Stimulated activated CD8-positive, alpha-beta memory T cell treated with anti-CD3 and anti-CD28 coated beads, Interleukin-7, amount 100 ng/mL, for 24 hours (primary cell): Measurements from ENCODE around the gene CEP85.

ENCODE experiments used
- DNase-seq: peaks from one replicate; pipeline ENCODE4 v3.0.0-alpha.2; 2020; ENCODE audit warnings: low read depth

The CEP85 gene

DNA sequence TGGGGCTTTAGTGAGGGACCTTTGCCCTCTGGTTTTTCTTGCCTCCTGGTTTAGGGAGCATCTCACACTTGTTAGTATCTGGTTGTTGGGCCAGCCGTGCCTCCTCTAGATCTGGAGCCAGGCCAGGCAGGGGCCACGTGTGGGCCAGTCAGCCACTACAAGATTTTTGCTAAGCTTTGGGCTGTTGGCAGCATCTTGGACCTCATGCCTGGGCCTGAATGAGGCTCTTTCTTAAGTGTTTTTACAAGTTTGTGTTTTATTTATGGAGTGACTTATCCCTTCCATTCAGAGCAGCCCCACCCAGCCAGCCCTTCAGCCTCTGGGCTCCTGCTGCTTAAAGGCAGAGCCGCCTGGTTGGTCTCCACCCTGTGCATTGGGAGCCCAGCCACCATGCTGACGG, 44.3 kb downstream of the CEP85 start:
- no peak for DNase-seq

DNA sequence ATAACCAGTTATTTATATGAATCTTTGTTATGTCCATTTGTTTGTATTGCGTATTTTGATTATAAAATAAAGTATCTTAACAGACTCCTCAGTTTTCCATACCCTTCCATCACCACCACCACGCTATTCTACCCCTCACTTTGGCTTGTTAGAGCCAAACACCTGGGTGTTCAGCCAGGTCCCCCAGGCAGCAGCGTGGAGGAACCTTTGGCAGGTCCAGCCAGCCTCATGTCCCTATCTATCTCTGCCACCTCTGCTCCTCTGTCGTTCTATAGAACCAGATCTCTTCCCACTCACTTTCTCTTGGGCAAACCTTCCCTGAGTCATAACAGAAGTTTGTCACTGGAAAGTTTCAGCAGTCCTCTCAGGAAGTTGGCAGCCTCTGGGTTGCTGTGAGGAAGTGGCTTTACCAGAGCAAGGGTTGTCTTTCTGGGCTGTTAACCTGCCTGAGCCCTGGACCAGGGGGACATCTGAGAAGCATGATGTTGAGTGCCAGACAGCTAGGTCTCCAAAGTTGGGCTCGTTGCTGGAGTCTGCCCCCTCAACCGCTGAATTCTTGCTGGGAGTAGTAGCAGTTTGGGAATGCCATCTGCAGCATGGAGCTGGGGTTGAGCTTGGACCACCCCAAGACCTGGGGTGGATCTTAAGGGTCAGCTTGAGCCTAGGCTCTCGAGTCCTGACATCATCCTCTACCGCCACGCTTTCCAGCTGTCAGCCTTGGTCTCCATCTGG, 44.9 kb downstream of the CEP85 start:
- no peak for DNase-seq

DNA sequence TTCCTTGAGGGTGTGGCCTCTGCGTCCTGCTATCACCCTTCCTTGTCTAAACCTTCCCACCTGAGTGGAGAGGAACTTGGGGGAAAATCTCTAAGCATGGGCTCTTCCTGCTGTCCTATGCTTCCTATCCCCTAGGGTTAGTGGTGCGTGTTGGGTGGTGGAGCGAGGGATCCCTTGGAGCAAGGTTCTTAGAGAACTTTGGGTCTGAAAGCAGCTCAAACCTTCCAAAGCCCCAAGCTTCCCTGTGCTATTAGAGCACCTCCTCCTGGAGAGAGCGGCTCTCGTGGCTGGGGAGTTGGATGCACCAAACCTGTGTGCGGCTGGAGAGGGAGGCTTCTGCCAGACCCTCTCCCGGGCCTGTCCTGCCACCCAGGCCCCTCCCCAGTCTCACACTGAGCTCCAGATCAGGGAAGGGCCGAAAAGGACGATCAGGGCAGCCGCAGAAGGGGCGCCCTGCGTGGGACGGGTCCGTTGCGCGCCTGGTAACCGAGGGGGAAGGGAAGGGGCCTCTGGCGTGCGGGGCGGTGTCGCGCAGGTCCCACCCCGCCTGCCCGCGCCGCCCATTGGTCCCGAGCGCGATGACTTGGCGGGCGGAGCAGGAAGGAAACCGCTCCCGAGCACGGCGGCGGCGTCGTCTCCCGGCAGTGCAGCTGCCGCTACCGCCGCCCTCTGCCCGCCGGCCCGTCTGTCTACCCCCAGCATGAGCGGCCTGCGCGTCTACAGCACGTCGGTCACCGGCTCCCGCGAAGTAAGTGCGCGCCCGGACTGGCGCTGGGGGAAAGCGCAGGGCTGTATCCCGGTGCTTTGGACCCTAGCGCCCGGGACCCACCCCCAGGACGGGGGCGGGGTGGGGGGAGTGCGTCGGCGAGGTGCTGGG, 45.7 kb downstream of the CEP85 start, which contains the start of gene SH3BGRL3:
Gene SH3BGRL3 (plus strand): TSS at position 631 of the 877 bp plus-strand sequence. CDS start 70 bp downstream, at position 701.
- peak; percentile 65 for DNase-seq

DNA sequence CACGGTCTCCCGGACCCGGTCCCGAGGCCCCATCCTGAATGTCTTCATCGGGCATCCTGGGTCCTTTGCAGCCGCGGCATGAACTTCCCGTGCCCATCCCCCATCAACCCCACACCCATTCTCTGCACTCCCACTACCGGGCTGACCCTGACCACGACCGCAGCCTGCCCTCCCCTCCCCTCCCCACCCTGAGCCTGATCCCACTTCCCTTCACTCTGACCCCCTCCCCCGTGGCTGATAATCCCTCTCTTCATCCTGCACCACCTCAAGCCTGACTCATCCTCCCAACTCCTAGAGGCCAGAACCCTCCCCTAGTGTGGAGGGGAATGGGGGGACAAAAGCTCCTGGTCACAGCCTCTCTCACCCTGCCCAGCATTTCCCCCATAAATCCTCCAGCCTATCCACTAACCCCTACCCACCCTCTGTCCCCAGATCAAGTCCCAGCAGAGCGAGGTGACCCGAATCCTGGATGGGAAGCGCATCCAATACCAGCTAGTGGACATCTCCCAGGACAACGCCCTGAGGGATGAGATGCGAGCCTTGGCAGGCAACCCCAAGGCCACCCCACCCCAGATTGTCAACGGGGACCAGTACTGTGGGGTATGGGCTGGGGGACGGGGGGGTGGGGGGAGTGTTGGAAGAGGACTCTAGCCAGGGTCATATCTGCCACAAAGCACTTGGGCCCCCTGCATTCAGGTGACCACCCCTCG, 46.5 kb downstream of the CEP85 start:
- DNase-seq, result no peak

DNA sequence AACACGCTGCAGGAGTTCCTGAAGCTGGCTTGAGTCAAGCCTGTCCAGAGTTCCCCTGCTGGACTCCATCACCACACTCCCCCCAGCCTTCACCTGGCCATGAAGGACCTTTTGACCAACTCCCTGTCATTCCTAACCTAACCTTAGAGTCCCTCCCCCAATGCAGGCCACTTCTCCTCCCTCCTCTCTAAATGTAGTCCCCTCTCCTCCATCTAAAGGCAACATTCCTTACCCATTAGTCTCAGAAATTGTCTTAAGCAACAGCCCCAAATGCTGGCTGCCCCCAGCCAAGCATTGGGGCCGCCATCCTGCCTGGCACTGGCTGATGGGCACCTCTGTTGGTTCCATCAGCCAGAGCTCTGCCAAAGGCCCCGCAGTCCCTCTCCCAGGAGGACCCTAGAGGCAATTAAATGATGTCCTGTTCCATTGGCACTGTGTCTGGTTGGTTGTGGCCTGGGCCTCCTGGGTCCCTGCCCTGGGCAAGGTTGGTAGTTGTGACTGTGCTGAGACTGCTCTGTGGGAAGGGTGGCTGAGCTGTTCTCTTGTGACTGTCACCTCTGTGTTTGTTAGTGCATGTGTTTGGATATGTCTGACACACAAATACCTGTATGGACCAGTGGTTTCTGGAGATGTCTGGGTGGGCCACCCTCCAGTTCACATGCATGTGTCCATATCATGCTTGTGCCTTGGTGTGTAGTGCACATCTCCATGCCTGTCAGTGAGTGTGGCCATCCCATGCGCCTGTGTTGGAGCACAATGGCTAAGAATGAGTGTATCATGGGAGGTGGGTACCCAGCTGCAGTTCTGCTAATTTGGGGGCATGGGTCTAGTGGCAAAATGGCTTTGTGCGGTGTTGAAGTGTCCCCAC, 47.3 kb downstream of the CEP85 start:
- DNase-seq, result no peak

DNA sequence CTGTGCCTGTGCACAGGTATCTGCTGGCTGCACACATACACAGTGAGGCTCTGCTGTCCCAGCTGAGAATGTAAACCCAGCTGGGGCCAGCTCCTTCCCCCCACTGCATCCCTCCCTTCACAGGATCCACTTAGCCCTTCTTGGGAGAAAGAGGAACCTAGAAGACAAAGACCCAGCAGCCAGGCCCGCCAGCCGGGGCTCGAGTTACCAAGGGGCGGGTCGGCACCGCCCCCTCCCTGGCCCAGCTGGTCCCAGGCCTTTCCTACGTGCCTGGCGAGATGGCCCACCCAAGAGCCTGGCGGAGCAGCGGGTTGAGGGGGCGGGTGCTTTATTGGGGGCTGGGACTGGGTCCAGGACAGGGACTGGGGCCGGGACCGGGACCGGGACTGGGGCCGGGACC, 48.0 kb downstream of the CEP85 start:
- DNase-seq, result no peak

DNA sequence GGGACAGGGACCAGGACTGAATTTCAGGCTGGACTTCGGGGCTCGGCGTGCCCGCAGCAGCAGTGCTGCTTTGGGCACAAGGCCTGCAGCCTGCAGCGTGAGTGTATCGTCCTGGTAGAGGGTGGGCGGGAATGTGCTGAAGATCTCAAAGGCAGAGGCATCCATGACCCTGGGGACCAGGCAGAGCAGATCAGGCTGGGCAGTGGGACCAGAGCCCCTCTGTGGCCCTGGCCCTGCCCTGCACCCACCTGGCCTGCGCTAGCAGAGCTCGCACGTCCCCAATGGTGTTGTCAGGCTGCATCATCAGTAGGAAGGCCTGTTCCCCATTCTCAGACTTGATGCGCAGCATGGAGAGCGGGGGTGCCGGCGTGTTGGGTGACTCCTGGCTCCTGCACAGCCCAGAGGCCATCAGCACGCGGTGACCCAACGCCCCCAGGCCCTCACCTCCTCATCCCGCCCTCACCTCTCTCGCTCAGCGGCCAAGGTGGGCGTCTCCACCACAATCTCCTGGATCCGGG, 48.5 kb downstream of the CEP85 start:
- DNase-seq, result no peak

DNA sequence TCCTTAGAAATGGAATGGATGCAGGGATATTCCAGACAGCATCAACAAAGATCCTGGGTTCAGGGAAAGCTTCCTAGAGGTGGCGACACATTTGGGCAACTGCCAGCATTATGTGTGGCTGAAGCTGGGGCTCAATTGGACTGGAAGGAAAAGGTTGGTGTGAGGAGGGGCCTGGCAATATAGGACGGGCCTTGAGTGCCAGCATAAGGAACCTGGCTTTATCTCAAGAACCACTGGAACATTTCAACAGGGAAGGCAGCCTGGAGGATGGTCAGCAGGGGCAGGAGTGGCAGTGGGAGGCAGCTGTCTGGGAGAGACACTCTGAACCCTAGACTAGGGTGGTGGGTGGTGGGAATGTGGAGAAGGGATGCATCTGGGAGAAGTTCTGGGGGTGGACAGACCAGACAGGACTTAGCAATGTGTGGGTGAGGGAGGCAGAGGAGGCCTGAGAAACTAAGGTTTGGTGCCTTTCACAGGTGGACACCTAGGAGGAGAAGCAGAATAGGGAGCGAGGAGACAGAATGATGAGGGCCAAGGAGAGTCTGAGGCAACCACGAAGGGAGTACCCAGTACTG, 49.4 kb downstream of the CEP85 start:
- no peak for DNase-seq

DNA sequence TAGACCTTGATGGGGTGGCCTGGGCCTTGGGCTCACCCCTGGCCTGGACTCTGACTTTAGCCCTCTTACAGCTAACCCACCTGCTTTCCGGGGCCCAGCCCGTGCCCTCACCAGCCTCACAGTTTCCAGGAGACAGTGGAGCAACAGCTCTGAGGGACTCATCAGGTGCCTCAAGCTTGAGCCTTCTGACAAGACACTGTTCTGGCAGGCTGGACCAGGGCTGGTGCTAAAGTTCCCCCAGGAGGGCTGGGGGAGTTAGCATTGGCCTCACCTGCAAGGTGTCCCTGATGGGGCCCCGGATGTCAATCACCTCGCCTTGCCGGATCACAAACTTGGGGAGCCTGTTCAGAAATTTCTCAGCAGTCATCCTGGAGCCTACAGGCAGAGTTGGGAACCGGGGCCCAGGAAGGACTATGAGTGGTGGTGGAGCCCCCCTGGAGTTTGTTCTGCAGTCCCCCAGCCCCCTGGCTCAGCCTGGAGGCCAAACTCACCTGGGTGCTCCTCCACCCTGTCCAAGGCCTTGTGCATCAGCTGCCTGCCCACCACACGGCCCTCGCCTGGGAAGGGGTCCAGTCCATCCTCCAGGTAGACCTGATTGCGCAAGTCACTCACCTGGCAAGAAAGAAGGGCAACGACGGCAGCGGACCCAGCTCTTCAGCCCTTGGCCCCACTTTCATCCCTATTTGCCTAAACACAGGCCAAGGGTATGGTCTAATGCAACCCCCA, 50.0 kb downstream of the CEP85 start:
- DNase-seq, result no peak

DNA sequence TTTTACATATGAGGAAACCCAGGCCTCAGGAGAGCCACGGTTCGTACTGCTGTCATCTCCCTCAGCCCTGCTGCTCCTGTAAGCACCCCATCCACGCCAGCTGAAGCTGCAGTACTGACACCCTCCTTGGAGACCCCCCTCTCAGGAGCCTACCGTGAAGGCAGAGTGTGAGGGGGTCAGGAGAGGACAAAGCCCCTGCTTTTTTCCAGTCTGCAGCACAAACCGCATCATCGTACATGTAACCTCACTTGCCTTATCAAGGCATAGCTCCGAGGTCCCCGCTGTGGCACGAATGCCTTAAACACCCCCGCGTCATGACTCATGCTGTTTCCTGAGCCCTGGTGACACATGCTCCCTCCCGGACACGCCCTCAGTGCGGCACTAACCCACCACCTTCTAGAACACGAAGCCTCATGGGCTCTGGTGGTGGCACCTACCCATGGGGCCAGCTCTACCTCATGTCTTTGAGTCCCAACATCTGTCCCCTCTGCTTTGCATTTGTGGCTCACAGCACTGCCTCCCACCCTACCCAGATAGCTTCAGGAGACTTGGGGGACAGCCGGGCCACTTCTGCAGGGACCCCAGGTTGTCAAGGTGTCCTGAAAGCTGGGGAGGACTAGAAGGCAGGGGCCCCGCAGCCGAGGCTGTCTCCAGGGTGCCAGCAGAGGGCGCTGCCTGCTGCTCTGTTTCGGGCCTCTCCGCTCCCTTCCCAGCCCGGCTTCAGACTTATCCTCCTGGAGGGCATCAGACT, 50.8 kb downstream of the CEP85 start:
- DNase-seq, result peak; percentile 87

DNA sequence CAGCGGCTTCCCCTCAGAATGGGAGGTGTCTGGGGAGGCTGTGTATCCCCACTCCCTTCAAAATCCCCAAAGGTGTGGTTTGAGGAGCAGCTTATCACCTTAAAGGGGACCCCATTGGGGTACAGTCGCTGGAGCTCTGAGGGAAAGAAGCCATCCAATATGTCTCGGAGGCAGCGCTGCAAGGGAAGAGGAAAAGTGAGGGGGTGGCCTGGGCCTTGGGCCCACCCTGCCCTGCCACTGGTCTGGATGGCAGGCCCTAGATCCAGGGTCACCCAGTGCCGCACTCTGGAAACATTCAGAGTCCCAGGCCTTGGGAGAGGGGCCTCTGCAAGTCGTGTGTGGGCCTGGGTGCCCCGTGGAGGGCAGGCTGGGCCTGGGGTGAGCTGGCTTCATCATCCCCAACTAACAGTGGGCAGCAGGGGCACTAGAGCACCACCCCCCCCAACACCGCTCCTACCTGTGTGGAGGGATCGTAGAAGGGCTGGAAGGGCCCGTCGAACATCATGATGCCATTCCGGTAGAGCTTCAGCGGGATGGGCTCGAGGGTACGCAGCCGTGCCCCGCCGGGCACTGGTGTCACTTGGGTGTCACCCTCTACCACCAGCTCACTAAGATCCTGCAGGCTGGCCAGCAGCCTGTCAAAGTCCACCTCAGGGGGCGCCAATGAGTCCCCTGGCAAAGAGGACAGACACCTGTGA, 51.5 kb downstream of the CEP85 start:
- DNase-seq, result no peak

DNA sequence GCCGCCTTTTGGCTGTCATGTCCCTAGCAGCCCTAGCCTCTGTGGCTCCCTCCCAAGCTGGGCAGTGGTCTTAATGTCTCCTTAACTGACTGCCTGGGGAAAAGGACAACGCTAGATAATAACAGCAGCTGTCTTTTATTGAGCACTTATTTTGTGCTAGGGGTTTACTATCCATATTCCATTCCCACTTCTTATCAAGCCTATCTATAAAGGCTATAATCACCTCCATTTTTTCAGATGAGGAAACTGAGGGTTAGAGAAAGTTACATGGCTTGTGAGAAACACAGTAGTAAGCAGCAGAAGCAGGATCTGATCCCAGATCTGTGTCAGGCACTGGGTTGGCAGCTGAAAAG, 52.0 kb downstream of the CEP85 start:
- DNase-seq, result no peak

DNA sequence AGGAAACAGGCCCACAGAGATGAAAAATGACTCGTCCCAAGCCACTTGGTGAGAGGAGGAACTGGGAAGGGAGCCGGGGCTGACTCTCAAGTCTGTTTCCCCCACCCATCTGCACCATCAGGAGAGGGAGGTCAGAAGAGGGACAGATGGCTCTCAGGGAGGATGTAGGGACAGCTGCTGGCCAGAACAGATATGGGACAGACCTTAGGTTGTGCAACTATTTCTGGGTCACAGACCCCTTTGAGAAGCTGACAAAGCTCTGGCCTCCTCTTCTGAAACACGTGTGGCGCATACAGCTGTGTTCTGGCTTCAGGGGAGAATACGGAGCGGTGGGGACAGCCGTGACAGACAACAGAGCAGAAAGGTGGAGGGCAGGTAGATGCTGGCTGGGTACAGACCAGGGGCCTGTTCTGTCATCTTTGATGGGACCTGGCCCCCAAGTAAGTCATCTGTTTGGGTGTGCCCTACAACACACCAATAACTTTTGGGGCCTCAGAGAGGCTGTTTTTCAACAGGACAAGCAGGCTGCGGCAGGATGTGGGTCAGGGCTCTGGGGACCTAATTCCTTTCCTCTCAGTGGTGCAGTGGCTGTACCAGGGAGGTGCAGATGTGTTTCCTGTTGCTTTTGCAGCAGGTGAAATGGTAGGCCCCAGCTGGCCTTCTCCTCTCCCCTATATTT, 53.2 kb downstream of the CEP85 start:
- DNase-seq, result no peak

DNA sequence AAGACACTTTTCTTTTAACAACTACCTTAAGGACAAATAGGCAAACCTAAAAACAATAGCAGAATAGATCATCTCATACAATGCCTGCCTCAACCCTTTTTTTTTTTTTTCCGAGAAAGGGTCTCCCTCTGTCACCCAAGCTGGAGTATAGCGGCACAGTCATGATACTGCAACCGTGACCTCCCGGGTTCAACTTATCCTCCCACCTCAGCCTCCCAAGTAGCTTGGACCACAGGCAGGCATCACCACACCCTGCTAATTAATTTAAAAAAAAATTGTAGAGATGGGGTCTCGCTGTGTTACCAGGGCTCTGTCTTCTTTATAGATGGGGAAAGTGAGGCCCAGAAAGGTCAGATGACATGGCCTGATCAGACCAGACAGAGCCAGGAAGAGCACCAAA, 53.8 kb downstream of the CEP85 start:
- no peak for DNase-seq

DNA sequence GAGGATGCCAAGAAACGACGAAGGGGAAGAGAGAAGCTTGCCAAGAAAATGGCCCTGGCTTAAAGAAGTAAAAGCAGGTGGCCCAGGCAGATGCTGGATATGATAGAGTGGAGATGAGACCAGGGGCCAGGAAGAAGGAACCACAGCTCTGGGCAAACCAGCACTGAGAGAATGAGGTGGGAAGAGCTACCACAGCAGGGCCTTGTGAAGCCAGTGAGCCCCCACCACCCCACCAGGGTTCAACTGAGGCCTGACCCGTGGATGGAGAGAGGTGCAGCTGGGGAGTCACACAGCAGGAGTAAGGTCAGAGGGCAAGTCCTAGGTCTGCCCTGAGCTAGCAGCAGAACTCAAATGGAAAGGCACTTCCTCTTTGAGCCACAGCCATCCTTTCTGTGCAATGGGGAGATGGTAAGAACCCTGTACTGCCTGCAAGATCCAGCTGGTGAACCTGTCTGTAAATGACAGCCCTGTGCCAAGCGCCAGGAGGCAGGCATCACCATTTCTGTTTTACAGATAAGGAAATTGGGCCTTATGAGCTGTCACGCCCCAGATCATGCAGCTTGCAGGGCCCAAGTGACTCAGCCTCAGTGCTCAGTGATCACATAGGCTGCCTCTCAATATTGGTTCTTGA, 54.4 kb downstream of the CEP85 start:
- peak; percentile 45 for DNase-seq

DNA sequence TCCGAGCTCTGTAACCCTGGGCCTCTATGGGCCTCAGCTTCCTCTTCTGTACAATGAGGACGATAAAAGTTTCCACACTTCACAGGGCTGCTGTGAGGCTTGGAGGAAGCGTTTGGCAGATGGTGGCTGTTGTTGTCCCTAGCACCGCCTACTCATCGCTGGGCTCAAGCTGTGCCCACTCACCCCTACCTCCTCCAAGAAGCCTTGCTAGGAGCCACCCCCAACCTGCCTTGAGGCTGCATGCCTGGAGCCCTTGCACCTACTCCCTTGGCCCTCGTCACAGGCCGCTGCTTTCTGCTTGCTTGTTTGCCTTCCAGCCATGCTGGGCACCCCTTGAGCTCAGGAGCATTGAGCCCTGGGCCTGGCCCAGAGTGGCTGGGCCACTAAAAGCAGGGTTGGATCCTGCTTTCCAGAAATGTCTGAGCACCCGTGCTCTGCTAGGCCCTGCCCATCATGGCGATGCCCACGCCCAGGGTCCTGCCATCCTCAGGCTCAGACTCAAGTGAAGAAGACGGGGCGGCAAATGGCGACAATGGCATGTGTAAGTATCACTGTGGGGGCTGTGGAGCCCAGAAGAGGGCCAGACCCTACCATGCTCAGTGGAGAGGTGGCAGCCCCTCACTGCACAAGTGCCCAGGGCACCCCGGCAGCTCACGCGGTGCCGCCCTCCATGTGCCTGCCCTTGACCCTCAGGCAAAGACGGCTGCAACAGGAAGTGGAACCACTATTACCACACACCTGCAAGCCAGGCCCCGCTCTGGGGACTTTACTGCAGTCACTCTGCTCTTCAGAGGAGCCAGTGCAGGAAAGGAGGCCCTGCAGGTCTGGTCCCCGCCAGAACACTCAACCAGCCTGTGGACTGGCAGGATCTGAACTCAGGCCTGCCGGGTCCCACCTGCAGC, 55.4 kb downstream of the CEP85 start:
- DNase-seq, result no peak
